ENCODE results near the gene GPR146. TPM values are rescaled to one million over a fixed set of nuclear protein-coding genes. Genes with fewer than 3 reads are reported as not detected.
A peak's percentile ranks its signal among the peaks of the same experiment; 100 is the strongest.

GPR146 gene
- total and polyA plus RNA-seq, 2 of the 13 experiments (the other 11 are each of a cell fraction or from before 2014, with no cell fraction given), result 2.0 to 15.9 TPM

- no peaks in the 10 kb centered on the region for H3K79me2 ChIP-seq (ENCODE audit: insufficient read depth, low read length)
- no TSS peak for BruUV-seq (replicated peaks)
- H3K9ac ChIP-seq (ENCODE audit: insufficient read depth, low read depth, low read length), result no peak overlapping the region
- intact Hi-C loops (cut with micrococcal nuclease; ENCODE audit: unreplicated experiment) (no loop called here), in situ Hi-C loops (cut with HindIII; ENCODE audit: extremely low pct_ligation_motif_present, low pct_unique_long_range_greater_than_20kb) (no loop called here)
- DNase-seq (ENCODE audit: low spot score) (no peak), ATAC-seq (no peak), FAIRE-seq (no peak)
- H3K4me1 ChIP-seq (ENCODE audit: insufficient read depth, low read length), result no peaks in the 10 kb centered on the region
- 97% methylated on average over 15 of the region's 32 CpGs for WGBS (ENCODE audit: low lambda C conversion rate)
- peaks cover 8 to 14% of the 10 kb centered on the region in 2 experiments; a peak in 4 of 5 replicates for H3K36me3 ChIP-seq (replicated peaks in 1 of 2; ENCODE audit: control insufficient read depth in 1 of 2, insufficient read depth in 2 of 2, low read length in 2 of 2)
- H3K9me3 ChIP-seq (ENCODE audit: low read length), result no peaks in the 10 kb centered on the region
- CTCF ChIA-PET (ENCODE audit: low intra/inter-chr PET ratio, low total read pairs), result no interaction called here
- H3K27ac ChIP-seq (ENCODE audit: extremely low read length, insufficient read depth, low read length), result no peak overlapping the region
- no peak overlapping the region for H2AFZ ChIP-seq (ENCODE audit: low read length)
- H3K4me2 ChIP-seq (ENCODE audit: low read depth, low read length), result no peak overlapping the region
- H4K20me1 ChIP-seq (ENCODE audit: insufficient read depth, low read length), result no peaks in the 10 kb centered on the region
- no peak overlapping the region for H3K4me3 ChIP-seq (replicated peaks in 1 of 3; ENCODE audit: insufficient read depth in 1 of 3, low read depth in 2 of 3, low read length in 3 of 3)
- TF ChIP-seq MTF2 (CRISPR knock-in tag; IDR thresholded peaks at IDR 0.05; ENCODE audit: borderline replicate concordance), result no peak
- no peak for TF ChIP-seq GPBP1L1 (CRISPR knock-in tag; IDR thresholded peaks at IDR 0.05)
- peak; percentile 5 for TF ChIP-seq AGO2 (optimal IDR thresholded peaks at IDR 0.05; ENCODE audit: low read depth, low read length)
- H3K27me3 ChIP-seq (ENCODE audit: control insufficient read depth in 1 of 2, insufficient read depth in 2 of 2, low read length in 2 of 2), result no peaks in the 10 kb centered on the region
- POLR2A ChIA-PET, result no interaction called here
Measured at GRCh38 chr7:1054861-1055450, 10.6 kb downstream of the GPR146 start.

- CTCF ChIA-PET (ENCODE audit: low intra/inter-chr PET ratio, low total read pairs), result no interaction called here
- WGBS (ENCODE audit: low lambda C conversion rate), result 97% methylated on average over 10 of the region's 15 CpGs
Measured at GRCh38 chr7:1055491-1055955, 11.2 kb downstream of the GPR146 start.

More at GRCh38 chr7:1055491-1055955, 11.2 kb downstream of the GPR146 start:
- no TSS peak for BruUV-seq (replicated peaks)
- Histone ChIP-seq H2AFZ (ENCODE audit: low read length) (no peak overlapping the region), H3K79me2 (ENCODE audit: insufficient read depth, low read length) (no peaks in the 10 kb centered on the region), H3K4me3 (replicated peaks in 1 of 3; ENCODE audit: insufficient read depth in 1 of 3, low read depth in 2 of 3, low read length in 3 of 3) (no peak overlapping the region), H3K4me1 (ENCODE audit: insufficient read depth, low read length) (no peaks in the 10 kb centered on the region), H3K27ac (ENCODE audit: extremely low read length, insufficient read depth, low read length) (no peak overlapping the region), H3K27me3 (ENCODE audit: control insufficient read depth in 1 of 2, insufficient read depth in 2 of 2, low read length in 2 of 2) (no peaks in the 10 kb centered on the region), H3K9ac (ENCODE audit: insufficient read depth, low read depth, low read length) (no peak overlapping the region), H3K9me3 (ENCODE audit: low read length) (no peaks in the 10 kb centered on the region), H3K36me3 (replicated peaks in 1 of 2; ENCODE audit: control insufficient read depth in 1 of 2, insufficient read depth in 2 of 2, low read length in 2 of 2) (peaks cover 8 to 14% of the 10 kb centered on the region in 2 experiments; a peak in 4 of 5 replicates), H3K4me2 (ENCODE audit: low read depth, low read length) (no peak overlapping the region), H4K20me1 (ENCODE audit: insufficient read depth, low read length) (no peaks in the 10 kb centered on the region)
- ATAC-seq (no peak), DNase-seq (ENCODE audit: low spot score) (no peak), FAIRE-seq (no peak)
- intact Hi-C loops (cut with micrococcal nuclease; ENCODE audit: unreplicated experiment), result no loop called here
- POLR2A ChIA-PET, result no interaction called here
- in situ Hi-C loops (cut with HindIII; ENCODE audit: extremely low pct_ligation_motif_present, low pct_unique_long_range_greater_than_20kb), result no loop called here
- peak; percentile 28; the same call in 1 of the 2 replicates for TF ChIP-seq POLR2G (IDR thresholded peaks at IDR 0.05; ENCODE audit: low read depth, low read length)
- TF ChIP-seq ARID2 (CRISPR knock-in tag; IDR thresholded peaks at IDR 0.05; ENCODE audit: borderline replicate concordance), result no peak

All from HepG2 (cell line).